ENCODE data around the gene HINT1. TPM values are rescaled to one million over a fixed set of nuclear protein-coding genes. Genes with fewer than 3 reads are reported as not detected.

The HINT1 gene
- total RNA-seq, 1 donor from 2014 or later = 180 TPM

- Mint-ChIP-seq H3K4me3 (ENCODE audit: unreplicated experiment) (no peak overlapping the region), H3K27ac (ENCODE audit: unreplicated experiment) (no peak overlapping the region), H3K4me1 (ENCODE audit: low read depth, unreplicated experiment) (no peaks in the 10 kb centered on the region), H3K9me3 (ENCODE audit: unreplicated experiment) (no peaks in the 10 kb centered on the region), H3K36me3 (ENCODE audit: unreplicated experiment) (no peaks in the 10 kb centered on the region), H3K27me3 (ENCODE audit: unreplicated experiment) (no peaks in the 10 kb centered on the region)
- no peak for DNase-seq
- TF ChIP-seq CTCF (IDR thresholded peaks at IDR 0.05; ENCODE audit: partially characterized antibody, unreplicated experiment) = no peak
These were observed 50.3 kb downstream of the HINT1 start for GRCh38 chr5:131114754-131115153.

DNA sequence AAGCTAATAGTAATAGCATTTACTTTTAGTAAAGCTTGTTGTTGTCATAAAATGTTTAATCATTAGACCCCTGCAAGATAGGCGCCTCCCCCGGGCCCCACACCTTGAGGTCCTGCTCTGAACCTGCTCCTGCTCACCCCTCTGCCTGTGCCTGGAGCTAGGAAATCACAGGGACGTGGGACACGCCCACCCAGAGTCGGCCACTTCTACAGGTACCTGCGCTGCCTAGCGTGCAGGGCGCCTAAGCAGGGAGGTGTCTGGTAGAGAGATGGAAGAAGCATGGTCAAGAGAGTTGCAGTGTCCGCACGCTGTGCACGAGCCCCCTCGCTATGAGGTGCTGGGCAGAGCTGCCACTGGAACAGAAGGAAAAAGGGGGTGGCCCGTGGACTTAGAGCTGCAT lies 52.6 kb downstream of the HINT1 start:
- no peaks in the 10 kb centered on the region for H3K27me3 Mint-ChIP-seq (ENCODE audit: unreplicated experiment)
- H3K4me1 Mint-ChIP-seq (ENCODE audit: low read depth, unreplicated experiment) = no peaks in the 10 kb centered on the region
- no peak overlapping the region for H3K27ac Mint-ChIP-seq (ENCODE audit: unreplicated experiment)
- H3K9me3 Mint-ChIP-seq (ENCODE audit: unreplicated experiment) = no peaks in the 10 kb centered on the region
- no peak overlapping the region for H3K4me3 Mint-ChIP-seq (ENCODE audit: unreplicated experiment)
- TF ChIP-seq CTCF (IDR thresholded peaks at IDR 0.05; ENCODE audit: partially characterized antibody, unreplicated experiment) = no peak
- no peaks in the 10 kb centered on the region for H3K36me3 Mint-ChIP-seq (ENCODE audit: unreplicated experiment)
- no peak for DNase-seq

DNA sequence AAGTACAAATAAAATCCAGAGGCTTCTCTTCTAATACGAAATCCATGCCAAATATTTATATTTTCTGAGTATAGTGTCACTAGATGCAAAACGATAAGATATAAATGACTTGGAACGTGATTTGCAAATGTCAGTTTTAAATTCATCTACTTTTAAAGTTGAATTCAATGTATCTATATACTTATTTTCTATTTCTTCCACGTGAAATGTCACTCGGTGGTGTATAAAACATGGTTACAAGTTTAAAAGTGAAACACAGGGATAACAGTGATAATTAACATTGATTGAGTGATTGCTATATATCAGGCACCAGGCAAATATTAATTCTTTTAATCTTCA lies 54.8 kb downstream of the HINT1 start:
- H3K36me3 Mint-ChIP-seq (ENCODE audit: unreplicated experiment) = no peaks in the 10 kb centered on the region
- no peaks in the 10 kb centered on the region for H3K4me1 Mint-ChIP-seq (ENCODE audit: low read depth, unreplicated experiment)
- no peak overlapping the region for H3K4me3 Mint-ChIP-seq (ENCODE audit: unreplicated experiment)
- no peaks in the 10 kb centered on the region for H3K9me3 Mint-ChIP-seq (ENCODE audit: unreplicated experiment)
- TF ChIP-seq CTCF (IDR thresholded peaks at IDR 0.05; ENCODE audit: partially characterized antibody, unreplicated experiment) = peak; percentile 11
- no peaks in the 10 kb centered on the region for H3K27me3 Mint-ChIP-seq (ENCODE audit: unreplicated experiment)
- no peak for DNase-seq
- H3K27ac Mint-ChIP-seq (ENCODE audit: unreplicated experiment) = no peak overlapping the region

DNA sequence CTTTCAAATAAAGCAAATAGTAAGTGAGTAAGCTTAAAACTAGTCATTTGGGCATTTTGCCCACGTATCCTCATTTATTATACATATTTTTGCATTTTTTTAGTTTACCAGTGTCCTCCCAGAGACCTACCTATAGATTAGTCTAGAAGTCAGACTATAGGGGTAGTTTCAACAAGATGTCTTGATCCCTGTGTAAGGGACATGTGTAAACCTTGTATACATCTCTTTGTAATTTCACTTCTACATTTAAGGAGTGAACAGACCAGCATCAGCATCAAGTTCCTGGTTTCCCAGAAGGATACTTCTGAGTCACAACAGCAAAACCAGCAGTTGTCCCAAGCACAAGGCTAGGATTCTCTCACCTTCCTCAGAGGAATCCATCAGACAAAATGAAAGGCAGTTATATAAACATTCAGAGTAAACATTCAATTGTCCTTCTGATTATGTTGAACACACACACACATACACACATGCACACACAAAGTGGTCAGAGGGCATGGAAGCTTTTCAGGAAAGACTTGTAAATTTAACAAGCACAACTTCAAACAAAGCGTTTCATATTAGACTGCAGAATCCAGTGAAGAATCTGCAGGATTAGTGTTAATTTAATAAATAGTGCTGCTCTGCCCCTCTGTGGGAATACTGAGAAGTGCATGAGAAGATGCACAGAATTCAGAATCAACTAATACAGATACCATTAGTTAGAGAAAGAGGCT lies 55.4 kb downstream of the HINT1 start:
- Mint-ChIP-seq H3K27me3 (ENCODE audit: unreplicated experiment) (no peaks in the 10 kb centered on the region), H3K9me3 (ENCODE audit: unreplicated experiment) (no peaks in the 10 kb centered on the region), H3K4me3 (ENCODE audit: unreplicated experiment) (no peak overlapping the region), H3K36me3 (ENCODE audit: unreplicated experiment) (no peaks in the 10 kb centered on the region), H3K27ac (ENCODE audit: unreplicated experiment) (no peak overlapping the region), H3K4me1 (ENCODE audit: low read depth, unreplicated experiment) (no peaks in the 10 kb centered on the region)
- peak; percentile 66 for TF ChIP-seq CTCF (IDR thresholded peaks at IDR 0.05; ENCODE audit: partially characterized antibody, unreplicated experiment)
- DNase-seq = no peak

Other genes with a start within 250 kb of the HINT1 start
- gene LYRM7, start 5.7 kb upstream of the HINT1 start, total RNA-seq (ENCODE audit: unreplicated experiment) = 6.4 TPM
- gene CDC42SE2, start 98.8 kb upstream of the HINT1 start, total RNA-seq (ENCODE audit: unreplicated experiment) = 15.5 TPM